Measurements from ENCODE around the gene PSME2.

Gene PSME2

GRCh38 chr14:24146453-24146977 lies at the start of gene PSME2:
Gene PSME2 (minus strand): TSS chr14:24146610. CDS start chr14:24146581, 29 bp downstream.
- DNase-seq (ENCODE audit: low spot score) = peak; percentile 97

GRCh38 chr14:24195186-24196070 lies 49.0 kb upstream of the PSME2 start, which contains the start of gene TM9SF1:
Gene TM9SF1 (minus strand): TSS chr14:24195441. CDS start chr14:24195019, 422 bp downstream.
- DNase-seq (ENCODE audit: low spot score) = peak; percentile 89

GRCh38 chr14:24194873-24195185 lies 48.4 kb upstream of the PSME2 start:
- DNase-seq (ENCODE audit: low spot score) = no peak

- no peak for DNase-seq (ENCODE audit: low spot score)
Measured at GRCh38 chr14:24194186-24194872, 47.9 kb upstream of the PSME2 start.

GRCh38 chr14:24192933-24193332 lies 46.5 kb upstream of the PSME2 start:
- no peak for DNase-seq (ENCODE audit: low spot score)

GRCh38 chr14:24190416-24190815 lies 44.0 kb upstream of the PSME2 start:
- DNase-seq (ENCODE audit: low spot score) = no peak

GRCh38 chr14:24189460-24189859 lies 43.0 kb upstream of the PSME2 start:
- no peak for DNase-seq (ENCODE audit: low spot score)

- no peak for DNase-seq (ENCODE audit: low spot score)
Measured at GRCh38 chr14:24189059-24189375, 42.6 kb upstream of the PSME2 start.

GRCh38 chr14:24188251-24189058 lies 42.0 kb upstream of the PSME2 start, which contains the start of gene IPO4:
Gene IPO4 (minus strand): TSS chr14:24188816. CDS start chr14:24188787, 29 bp downstream.
- DNase-seq (ENCODE audit: low spot score) = peak; percentile 97

GRCh38 chr14:24187539-24187915 lies 41.1 kb upstream of the PSME2 start:
- DNase-seq (ENCODE audit: low spot score) = no peak

GRCh38 chr14:24186831-24187538 lies 40.6 kb upstream of the PSME2 start:
- no peak for DNase-seq (ENCODE audit: low spot score)

GRCh38 chr14:24185741-24186140 lies 39.3 kb upstream of the PSME2 start:
- DNase-seq (ENCODE audit: low spot score) = no peak

- DNase-seq (ENCODE audit: low spot score) = no peak
Measured at GRCh38 chr14:24185026-24185425, 38.6 kb upstream of the PSME2 start.

- DNase-seq (ENCODE audit: low spot score) = no peak
Measured at GRCh38 chr14:24184104-24184970, 37.9 kb upstream of the PSME2 start.

- DNase-seq (ENCODE audit: low spot score) = no peak
Measured at GRCh38 chr14:24183014-24183481, 36.6 kb upstream of the PSME2 start.

GRCh38 chr14:24182110-24182882 lies 35.9 kb upstream of the PSME2 start:
- no peak for DNase-seq (ENCODE audit: low spot score)

- no peak for DNase-seq (ENCODE audit: low spot score)
Measured at GRCh38 chr14:24181371-24182077, 35.1 kb upstream of the PSME2 start.

- no peak for DNase-seq (ENCODE audit: low spot score)
Measured at GRCh38 chr14:24179961-24180796, 33.8 kb upstream of the PSME2 start.

Data from NAMALWA (cell line).